Upper lobe of left lung (tissue), 4 donors: Measurements from ENCODE around the gene BET1.

Experiments
- EP300 ChIP-seq, 4 donors: sonication (generic); formaldehyde crosslinking; IDR thresholded peaks; one replicate each; pipeline ENCODE4 v1.5.1; 2017; ENCODE audit warnings: antibody characterized with exemption in 4 of 4, control low read depth in 2 of 4
- POLR2A ChIP-seq, 4 donors: fragments of 450-650 bp; IDR thresholded peaks; one replicate each; pipeline ENCODE4 v1.5.1; 2016 to 2017; ENCODE audit warnings: antibody characterized with exemption in 4 of 4, mild to moderate bottlenecking in 2 of 4
- POLR2AphosphoS5 ChIP-seq, 2 donors: sonication (generic); formaldehyde crosslinking; IDR thresholded peaks; one replicate each; pipeline ENCODE4 v1.5.1; 2017; ENCODE audit warnings: antibody characterized with exemption in 2 of 2
- TF ChIP-seq, protein P1 (sequence below), 6 experiments: fragments of 450-650 bp in 4 of 6; fragments of 200-600 bp in 2 of 6; sonication (generic) in 2 of 6; IDR thresholded peaks; one replicate each; pipeline ENCODE4 v1.5.1; 2016 to 2019; ENCODE audit warnings: antibody characterized with exemption in 6 of 6

DNA sequence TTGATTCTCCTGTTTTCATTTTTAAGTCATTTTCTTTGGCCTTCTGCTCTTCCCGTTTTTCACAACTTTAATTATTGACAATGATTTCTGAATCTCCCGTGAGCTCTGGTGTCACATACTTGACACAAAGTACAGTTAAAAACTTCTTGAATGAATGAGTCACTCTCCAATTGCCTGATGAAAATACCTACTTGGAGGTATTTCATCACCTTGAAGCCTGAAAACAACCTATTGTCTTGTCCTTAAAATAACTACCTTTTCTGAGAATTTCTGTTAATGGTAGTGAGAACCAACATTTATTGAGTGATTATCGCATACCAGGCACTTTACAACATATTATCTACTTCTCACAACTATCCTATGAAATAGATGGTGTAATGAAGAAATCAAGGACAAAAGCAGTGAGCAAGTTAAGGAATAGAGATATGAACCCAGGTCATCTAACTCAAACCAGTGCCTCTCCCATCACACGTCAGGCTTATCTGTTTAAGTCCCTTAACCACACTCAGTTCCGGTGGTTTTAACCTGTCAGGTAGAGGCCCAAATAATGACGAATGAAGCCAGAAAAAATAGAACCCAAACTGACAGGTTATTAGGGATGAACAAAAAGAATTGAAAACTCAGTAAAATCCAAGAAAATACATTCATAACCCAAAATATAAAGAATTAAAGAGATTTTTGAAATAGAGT lies 11.6 kb downstream of the BET1 start:
- TF ChIP-seq POLR2AphosphoS5 (IDR thresholded peaks at IDR 0.05) (no peak), POLR2A (IDR thresholded peaks at IDR 0.05) (no peak), EP300 (IDR thresholded peaks at IDR 0.05) (no peak)
- TF ChIP-seq, protein P1, sequence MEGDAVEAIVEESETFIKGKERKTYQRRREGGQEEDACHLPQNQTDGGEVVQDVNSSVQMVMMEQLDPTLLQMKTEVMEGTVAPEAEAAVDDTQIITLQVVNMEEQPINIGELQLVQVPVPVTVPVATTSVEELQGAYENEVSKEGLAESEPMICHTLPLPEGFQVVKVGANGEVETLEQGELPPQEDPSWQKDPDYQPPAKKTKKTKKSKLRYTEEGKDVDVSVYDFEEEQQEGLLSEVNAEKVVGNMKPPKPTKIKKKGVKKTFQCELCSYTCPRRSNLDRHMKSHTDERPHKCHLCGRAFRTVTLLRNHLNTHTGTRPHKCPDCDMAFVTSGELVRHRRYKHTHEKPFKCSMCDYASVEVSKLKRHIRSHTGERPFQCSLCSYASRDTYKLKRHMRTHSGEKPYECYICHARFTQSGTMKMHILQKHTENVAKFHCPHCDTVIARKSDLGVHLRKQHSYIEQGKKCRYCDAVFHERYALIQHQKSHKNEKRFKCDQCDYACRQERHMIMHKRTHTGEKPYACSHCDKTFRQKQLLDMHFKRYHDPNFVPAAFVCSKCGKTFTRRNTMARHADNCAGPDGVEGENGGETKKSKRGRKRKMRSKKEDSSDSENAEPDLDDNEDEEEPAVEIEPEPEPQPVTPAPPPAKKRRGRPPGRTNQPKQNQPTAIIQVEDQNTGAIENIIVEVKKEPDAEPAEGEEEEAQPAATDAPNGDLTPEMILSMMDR (IDR thresholded peaks at IDR 0.05) = no peak
